SHP77 treated with DMSO at 0.1 percent for 48 hours (cell line): Measurements from ENCODE around the gene TBX15.
"Not testable (repeated sequence)": the region's sequence is repeated elsewhere in the genome, so short reads cannot be mapped to it uniquely, and the experiment has no call there.

Experiments
- DNase-seq: peaks from one replicate; lab custom pipeline; 2025; lab: John Stamatoyannopoulos, UW

Gene TBX15

GRCh38 chr1:118958937-118959631 lies 29.1 kb downstream of the TBX15 start:
- no peak for DNase-seq

DNA sequence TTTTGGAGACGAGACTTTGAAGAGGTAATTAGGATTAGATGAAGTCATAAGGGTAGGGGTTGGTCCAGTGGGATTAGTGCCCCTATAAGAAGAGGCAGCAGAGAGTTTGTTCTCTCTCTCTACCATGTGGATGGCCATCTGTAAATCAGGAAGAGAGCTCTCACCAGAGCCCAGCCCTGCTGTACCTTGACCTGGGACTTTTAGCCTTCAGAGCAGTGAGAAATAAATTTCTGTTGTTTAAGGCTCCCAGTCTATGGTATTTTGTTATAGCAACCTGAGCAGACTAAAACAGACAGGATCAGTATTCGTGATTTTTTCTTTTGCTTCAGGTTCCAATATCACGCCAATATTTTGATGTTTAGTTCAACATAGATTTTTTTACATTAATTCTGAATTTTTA lies 30.0 kb downstream of the TBX15 start:
- DNase-seq = no peak

DNA sequence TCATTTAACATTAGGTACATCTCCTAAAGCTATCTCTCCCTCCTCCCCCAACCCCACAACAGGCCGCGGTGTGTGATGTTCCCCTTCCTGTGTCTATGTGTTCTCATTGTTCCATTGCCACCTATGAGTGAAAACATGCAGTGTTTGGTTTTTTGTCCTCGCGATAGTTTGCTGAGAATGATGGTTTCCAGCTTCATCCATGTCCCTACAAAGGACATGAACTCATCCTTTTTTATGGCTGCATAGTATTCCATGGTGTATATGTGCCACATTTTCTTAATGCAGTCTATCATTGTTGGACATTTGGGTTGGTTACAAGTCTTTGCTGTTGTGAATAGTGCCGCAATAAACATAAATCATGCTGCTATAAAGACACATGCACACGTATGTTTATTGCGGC lies 30.6 kb downstream of the TBX15 start:
- not testable (repeated sequence) for DNase-seq

- DNase-seq = no peak
Observed at GRCh38 chr1:118954301-118954905, 33.7 kb downstream of the TBX15 start.

GRCh38 chr1:118951270-118951936 lies 36.7 kb downstream of the TBX15 start:
- DNase-seq = no peak

- DNase-seq = no peak
Observed at GRCh38 chr1:118949315-118949714, 38.8 kb downstream of the TBX15 start.

GRCh38 chr1:118948846-118949245 lies 39.3 kb downstream of the TBX15 start:
- DNase-seq = no peak

- DNase-seq = no peak
Observed at GRCh38 chr1:118948351-118948750, 39.8 kb downstream of the TBX15 start.

GRCh38 chr1:118947790-118948189 lies 40.4 kb downstream of the TBX15 start:
- DNase-seq = no peak

GRCh38 chr1:118947003-118947765 lies 41.0 kb downstream of the TBX15 start:
- DNase-seq = no peak

- no peak for DNase-seq
Observed at GRCh38 chr1:118945489-118945888, 42.7 kb downstream of the TBX15 start.

- DNase-seq = no peak
Observed at GRCh38 chr1:118944546-118944945, 43.6 kb downstream of the TBX15 start.

- no peak for DNase-seq
Observed at GRCh38 chr1:118944133-118944532, 44.0 kb downstream of the TBX15 start.

- DNase-seq = no peak
Observed at GRCh38 chr1:118940957-118941356, 47.2 kb downstream of the TBX15 start.

- no peak for DNase-seq
Observed at GRCh38 chr1:118937413-118938072, 50.6 kb downstream of the TBX15 start.

GRCh38 chr1:118934706-118935105 lies 53.4 kb downstream of the TBX15 start:
- no peak for DNase-seq

DNA sequence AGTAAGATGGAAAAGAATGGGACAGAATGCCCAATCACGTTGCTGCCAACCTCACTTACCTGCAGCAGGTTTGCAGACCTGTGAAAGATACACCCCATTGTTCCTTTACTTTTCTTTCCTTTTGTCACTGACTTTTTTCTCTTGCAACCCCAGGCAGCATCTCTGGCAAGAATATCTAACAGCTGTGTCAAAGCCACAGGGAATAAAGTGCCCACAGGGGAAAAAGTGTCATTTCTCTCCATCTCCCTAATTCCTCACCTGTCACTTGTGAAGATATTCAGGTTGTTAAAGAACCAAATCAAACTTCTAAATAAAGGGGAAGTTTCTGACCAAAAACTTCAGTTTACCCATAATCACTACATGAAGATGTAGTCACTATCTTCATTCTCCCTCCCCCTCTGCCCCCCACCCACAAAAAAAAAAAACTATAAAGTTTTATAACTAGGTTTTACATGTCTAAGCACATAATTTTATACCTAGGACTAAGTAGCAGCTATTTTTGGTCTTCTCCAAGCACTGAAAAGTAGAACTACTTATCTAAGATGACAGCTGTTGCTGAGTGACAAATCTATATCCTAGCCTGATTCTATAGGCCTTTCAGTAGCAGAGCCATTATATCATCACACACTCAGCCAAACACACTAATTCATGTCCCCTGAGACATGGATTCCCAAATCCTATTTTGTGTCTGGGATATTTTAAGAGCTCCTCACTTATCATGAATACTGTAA lies 54.9 kb downstream of the TBX15 start:
- no peak for DNase-seq

DNA sequence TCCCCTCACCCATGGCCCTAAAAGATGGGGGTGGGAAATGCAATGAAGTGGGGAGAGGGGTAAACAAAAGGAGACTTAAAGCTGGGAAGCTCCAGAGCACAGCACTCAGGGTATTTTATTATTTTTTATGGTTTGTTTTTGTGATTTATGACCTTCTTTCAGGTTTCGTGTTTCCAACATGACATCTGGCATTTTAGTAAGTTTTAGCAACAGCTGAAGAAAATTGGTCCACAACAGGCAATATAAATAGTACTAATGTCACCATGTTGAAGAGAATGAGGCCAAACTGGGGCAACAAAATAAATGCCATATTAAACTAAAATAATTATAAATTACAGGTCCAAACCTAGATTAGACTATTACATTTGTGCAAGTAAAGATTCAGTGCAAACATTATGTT lies 56.3 kb downstream of the TBX15 start:
- DNase-seq = peak; percentile 16

DNA sequence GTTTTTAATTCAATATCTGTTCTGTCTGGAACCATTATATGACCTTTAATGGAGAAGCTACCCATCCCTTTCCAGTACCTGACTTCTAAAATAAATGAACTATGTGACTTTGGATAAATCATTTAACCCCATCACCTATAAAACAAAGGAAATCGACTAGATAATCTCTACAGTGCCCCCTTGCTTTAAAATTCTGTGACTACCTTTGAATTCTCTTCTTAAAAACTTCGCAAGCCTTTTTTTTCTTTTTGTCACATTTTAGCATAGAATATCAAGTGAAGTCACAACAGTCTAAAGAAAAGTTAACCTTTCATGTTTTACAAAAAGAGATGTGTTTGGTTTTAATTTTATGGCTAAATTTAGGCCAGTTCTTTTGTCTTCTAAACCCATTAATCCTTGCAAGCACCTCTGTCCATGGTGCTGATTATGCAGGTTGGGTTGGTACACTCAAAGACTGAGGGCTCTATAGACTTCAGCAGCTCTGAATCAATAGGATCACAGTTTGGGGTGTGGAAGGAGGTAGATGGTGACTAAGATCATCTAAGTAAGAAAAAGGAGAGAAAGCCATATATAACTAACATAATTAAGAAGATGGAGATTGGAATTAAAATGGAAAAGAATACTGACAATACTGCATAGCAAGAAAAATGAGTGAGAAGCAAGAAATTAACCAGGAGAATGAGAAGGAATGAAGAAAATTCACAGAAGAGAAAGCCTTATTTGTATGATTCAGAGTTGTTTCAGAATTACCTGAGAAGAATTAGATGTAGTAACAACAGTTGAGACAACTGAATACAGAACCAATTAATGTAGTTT lies 59.2 kb downstream of the TBX15 start:
- no peak for DNase-seq

GRCh38 chr1:118927427-118928187 lies 60.5 kb downstream of the TBX15 start:
- DNase-seq = no peak
